Stomach smooth muscle (tissue), 2 donors: ENCODE results near the gene ANKFN1.

ENCODE experiments used
- H3K27ac ChIP-seq: one replicate; pipeline ENCODE4 v1.7.0; 2013; ENCODE audit warnings: mild to moderate bottlenecking, low read length, inconsistent platforms
- H3K27me3 ChIP-seq, 2 donors: one replicate each; pipeline ENCODE4 v1.7.0; 2013; ENCODE audit warnings: low read length in 2 of 2; ENCODE audit not compliant: insufficient read depth in 2 of 2, control insufficient read depth in 1 of 2
- H3K36me3 ChIP-seq, 2 donors: one replicate each; pipeline ENCODE4 v1.7.0; 2013; ENCODE audit warnings: low read length in 2 of 2; ENCODE audit not compliant: control insufficient read depth in 2 of 2, insufficient read depth in 2 of 2
- H3K4me1 ChIP-seq: one replicate; pipeline ENCODE4 v1.7.0; 2013; ENCODE audit warnings: low read length; ENCODE audit not compliant: control insufficient read depth, insufficient read depth
- H3K4me3 ChIP-seq, 2 donors: one replicate each; pipeline ENCODE4 v1.7.0; 2013; ENCODE audit warnings: low read length in 2 of 2
- H3K9ac ChIP-seq, 2 donors: one replicate each; pipeline ENCODE4 v1.7.0; 2013; ENCODE audit warnings: low read length in 2 of 2, mild to moderate bottlenecking in 1 of 2
- H3K9me3 ChIP-seq, 2 donors: one replicate each; pipeline ENCODE4 v1.7.0; 2013; ENCODE audit warnings: low read length in 2 of 2; ENCODE audit not compliant: control insufficient read depth in 2 of 2
- donor health status: healthy.
- donor health status: Pancreatic carcinoma.

Gene ANKFN1

GRCh38 chr17:56497132-56497531, 343.9 kb downstream of the ANKFN1 start:
- Histone ChIP-seq H3K9ac (no peak overlapping the region), H3K9me3 (no peaks in the 10 kb centered on the region), H3K36me3 (no peaks in the 10 kb centered on the region), H3K27me3 (no peaks in the 10 kb centered on the region), H3K27ac (no peak overlapping the region), H3K4me3 (no peak overlapping the region), H3K4me1 (no peaks in the 10 kb centered on the region)

- Histone ChIP-seq H3K4me1 (no peaks in the 10 kb centered on the region), H3K27ac (no peak overlapping the region), H3K9ac (no peak overlapping the region), H3K36me3 (no peaks in the 10 kb centered on the region), H3K4me3 (no peak overlapping the region), H3K9me3 (no peaks in the 10 kb centered on the region), H3K27me3 (no peaks in the 10 kb centered on the region)
These were observed 346.6 kb downstream of the ANKFN1 start for GRCh38 chr17:56499799-56500388.

DNA sequence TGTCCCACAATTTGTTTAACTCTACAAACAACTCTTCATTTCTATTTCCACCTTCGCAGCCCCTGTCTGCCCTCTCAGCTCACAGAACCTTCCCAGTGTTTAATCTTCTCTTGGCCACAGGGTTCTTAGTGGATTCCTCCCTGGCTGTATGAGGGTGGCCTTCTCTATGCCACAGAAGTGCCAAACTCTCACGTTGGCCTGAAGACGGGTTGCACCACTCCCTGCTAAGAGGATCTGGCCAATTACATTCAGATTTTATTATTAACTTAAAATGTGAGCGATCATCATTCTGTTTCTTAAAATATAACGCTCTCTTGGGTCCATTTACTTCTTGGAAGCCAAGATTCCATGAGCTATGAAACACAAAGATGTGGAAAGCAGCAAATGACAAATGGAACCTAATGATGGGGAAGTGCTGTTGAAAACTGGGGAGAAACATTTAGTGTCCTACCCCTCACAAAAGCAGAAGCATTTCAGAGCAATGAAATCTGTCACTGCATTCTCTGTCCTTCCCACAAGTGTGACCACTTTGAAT, 348.9 kb downstream of the ANKFN1 start:
- H3K9me3 ChIP-seq: no peaks in the 10 kb centered on the region
- no peaks in the 10 kb centered on the region for H3K4me1 ChIP-seq
- H3K36me3 ChIP-seq: no peaks in the 10 kb centered on the region
- H3K9ac ChIP-seq: no peak overlapping the region
- H3K4me3 ChIP-seq: no peak overlapping the region
- no peak overlapping the region for H3K27ac ChIP-seq
- no peaks in the 10 kb centered on the region for H3K27me3 ChIP-seq

DNA sequence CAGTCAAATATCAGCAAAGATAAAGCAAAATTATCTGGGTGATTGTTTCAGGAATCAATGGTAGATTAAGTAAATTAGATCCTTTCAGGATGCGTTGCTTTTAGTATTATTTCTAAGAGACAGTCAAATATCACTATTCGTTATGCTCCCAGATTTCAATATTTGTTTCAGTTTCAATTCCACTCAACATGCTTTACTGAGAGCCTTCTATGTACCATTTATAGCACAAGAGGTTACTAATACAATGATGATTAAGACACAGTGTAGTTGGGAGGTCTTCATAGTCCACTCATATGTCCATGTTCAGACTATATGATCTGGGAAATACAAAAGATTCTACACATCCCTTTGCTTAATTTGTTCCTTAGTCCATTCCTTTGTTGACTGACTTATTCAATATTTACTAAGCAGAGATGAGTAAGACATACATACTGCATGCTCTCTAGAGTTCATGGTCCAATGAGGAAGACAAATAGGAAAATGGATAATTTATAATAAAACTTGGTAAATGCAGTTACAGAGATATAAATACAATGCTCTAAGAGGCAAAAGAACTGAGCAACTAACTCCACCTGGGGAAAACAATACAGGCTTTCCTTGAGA, 352.0 kb downstream of the ANKFN1 start:
- no peaks in the 10 kb centered on the region for H3K36me3 ChIP-seq
- no peak overlapping the region for H3K27ac ChIP-seq
- no peaks in the 10 kb centered on the region for H3K27me3 ChIP-seq
- no peak overlapping the region for H3K4me3 ChIP-seq
- H3K9me3 ChIP-seq: no peaks in the 10 kb centered on the region
- no peak overlapping the region for H3K9ac ChIP-seq
- no peaks in the 10 kb centered on the region for H3K4me1 ChIP-seq

- H3K9me3 ChIP-seq: no peaks in the 10 kb centered on the region
- no peak overlapping the region for H3K27ac ChIP-seq
- no peak overlapping the region for H3K4me3 ChIP-seq
- no peak overlapping the region for H3K9ac ChIP-seq
- H3K4me1 ChIP-seq: no peaks in the 10 kb centered on the region
- H3K27me3 ChIP-seq: no peaks in the 10 kb centered on the region
- H3K36me3 ChIP-seq: no peaks in the 10 kb centered on the region
These were observed 353.1 kb downstream of the ANKFN1 start for GRCh38 chr17:56506349-56506748.

GRCh38 chr17:56510554-56511342, 357.5 kb downstream of the ANKFN1 start:
- Histone ChIP-seq H3K36me3 (no peaks in the 10 kb centered on the region), H3K4me3 (no peak overlapping the region), H3K4me1 (no peaks in the 10 kb centered on the region), H3K27ac (no peak overlapping the region), H3K27me3 (no peaks in the 10 kb centered on the region), H3K9ac (no peak overlapping the region), H3K9me3 (no peaks in the 10 kb centered on the region)

DNA sequence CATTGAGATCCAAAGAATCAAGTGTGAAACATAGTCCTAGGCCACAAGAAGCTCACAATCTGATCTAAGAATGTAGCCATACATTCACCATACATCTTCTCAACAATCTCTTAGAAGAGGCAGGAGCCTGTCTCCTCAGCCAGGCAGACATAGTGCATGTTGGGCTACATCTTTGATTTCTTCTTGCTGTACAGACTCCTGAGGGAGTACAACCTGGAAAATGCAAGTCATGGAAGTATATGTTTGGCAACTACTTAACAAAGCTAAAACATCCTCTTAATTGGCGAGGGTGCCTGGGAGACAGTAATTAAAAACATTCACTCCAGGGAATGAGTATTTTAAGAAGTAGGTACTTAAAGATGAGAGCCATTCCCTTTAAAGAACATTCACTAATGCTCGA, 361.0 kb downstream of the ANKFN1 start:
- Histone ChIP-seq H3K27ac (no peak overlapping the region), H3K27me3 (no peaks in the 10 kb centered on the region), H3K9me3 (no peaks in the 10 kb centered on the region)

GRCh38 chr17:56514899-56515298, 361.6 kb downstream of the ANKFN1 start:
- no peak overlapping the region for H3K9ac ChIP-seq
- no peaks in the 10 kb centered on the region for H3K27me3 ChIP-seq
- H3K4me1 ChIP-seq: no peaks in the 10 kb centered on the region
- H3K27ac ChIP-seq: no peak overlapping the region
- H3K4me3 ChIP-seq: no peak overlapping the region
- no peaks in the 10 kb centered on the region for H3K36me3 ChIP-seq
- H3K9me3 ChIP-seq: no peaks in the 10 kb centered on the region

More for the DNA sequence above, 361.0 kb downstream of the ANKFN1 start:
- H3K4me1 ChIP-seq: no peaks in the 10 kb centered on the region
- no peak overlapping the region for H3K4me3 ChIP-seq
- no peak overlapping the region for H3K9ac ChIP-seq
- no peaks in the 10 kb centered on the region for H3K36me3 ChIP-seq

DNA sequence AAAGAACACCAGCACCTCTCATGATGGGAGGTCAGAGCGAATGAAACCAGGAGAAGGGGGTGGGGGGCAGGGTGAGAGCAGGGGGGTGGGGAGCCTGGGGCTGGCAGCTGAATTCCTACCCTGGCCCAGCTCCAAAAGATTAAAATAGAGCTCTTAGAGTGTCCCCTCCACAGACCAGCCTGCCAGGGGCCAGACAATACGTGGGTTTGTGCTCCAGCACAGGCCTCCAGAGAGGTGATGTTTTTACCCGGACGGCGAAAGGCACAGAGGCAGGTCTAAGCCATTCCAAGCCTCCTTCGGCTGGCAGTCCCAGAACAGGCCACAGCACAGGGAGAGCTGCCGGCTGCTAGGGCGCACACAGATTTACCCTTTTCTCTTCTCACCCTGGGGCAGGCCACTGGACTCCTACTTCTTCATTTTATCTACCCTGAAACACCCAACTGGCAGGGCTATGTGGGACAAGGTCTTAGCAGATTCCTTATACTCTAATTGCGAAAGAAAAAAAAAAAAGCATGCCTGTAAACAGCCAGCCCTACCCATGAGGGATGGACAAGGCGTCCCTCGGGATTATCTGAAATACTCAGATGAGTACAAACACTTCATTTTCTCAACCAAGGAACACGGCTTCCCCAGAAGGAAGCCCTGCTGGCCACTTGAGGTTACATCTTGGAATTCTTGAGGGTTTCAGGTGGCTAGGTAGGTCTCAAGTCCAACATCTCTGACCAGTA, 368.3 kb downstream of the ANKFN1 start:
- H3K36me3 ChIP-seq: no peaks in the 10 kb centered on the region
- H3K4me3 ChIP-seq: no peak overlapping the region
- no peaks in the 10 kb centered on the region for H3K27me3 ChIP-seq
- no peak overlapping the region for H3K9ac ChIP-seq
- H3K27ac ChIP-seq: no peak overlapping the region
- no peaks in the 10 kb centered on the region for H3K4me1 ChIP-seq
- no peaks in the 10 kb centered on the region for H3K9me3 ChIP-seq

GRCh38 chr17:56523042-56523441, 369.8 kb downstream of the ANKFN1 start:
- no peak overlapping the region for H3K9ac ChIP-seq
- no peaks in the 10 kb centered on the region for H3K36me3 ChIP-seq
- H3K9me3 ChIP-seq: no peaks in the 10 kb centered on the region
- no peaks in the 10 kb centered on the region for H3K27me3 ChIP-seq
- H3K27ac ChIP-seq: no peak overlapping the region
- no peaks in the 10 kb centered on the region for H3K4me1 ChIP-seq
- no peak overlapping the region for H3K4me3 ChIP-seq
